ENCODE results near the gene KCNH1.
"Not testable (repeated sequence)": the region's sequence is repeated elsewhere in the genome, so short reads cannot be mapped to it uniquely, and the experiment has no call there.

DNA sequence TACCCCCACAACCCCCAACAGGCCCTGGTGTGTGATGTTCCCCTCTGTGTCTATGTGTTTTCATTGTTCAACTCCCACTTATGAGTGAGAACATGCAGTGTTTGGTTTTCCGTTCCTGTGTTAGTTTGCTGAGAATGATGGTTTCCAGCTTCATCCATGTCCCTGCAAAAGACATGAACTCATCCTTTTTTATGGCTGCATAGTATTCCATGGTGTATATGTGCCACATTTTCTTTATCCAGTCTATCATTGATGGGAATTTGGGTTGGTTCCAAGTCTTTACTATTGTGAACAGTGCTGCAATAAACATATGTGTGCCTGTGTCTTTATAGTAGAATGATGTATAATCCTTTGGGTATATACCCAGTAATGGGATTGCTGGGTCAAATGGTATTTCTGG, 122.8 kb downstream of the KCNH1 start:
- TF ChIP-seq, protein P1, sequence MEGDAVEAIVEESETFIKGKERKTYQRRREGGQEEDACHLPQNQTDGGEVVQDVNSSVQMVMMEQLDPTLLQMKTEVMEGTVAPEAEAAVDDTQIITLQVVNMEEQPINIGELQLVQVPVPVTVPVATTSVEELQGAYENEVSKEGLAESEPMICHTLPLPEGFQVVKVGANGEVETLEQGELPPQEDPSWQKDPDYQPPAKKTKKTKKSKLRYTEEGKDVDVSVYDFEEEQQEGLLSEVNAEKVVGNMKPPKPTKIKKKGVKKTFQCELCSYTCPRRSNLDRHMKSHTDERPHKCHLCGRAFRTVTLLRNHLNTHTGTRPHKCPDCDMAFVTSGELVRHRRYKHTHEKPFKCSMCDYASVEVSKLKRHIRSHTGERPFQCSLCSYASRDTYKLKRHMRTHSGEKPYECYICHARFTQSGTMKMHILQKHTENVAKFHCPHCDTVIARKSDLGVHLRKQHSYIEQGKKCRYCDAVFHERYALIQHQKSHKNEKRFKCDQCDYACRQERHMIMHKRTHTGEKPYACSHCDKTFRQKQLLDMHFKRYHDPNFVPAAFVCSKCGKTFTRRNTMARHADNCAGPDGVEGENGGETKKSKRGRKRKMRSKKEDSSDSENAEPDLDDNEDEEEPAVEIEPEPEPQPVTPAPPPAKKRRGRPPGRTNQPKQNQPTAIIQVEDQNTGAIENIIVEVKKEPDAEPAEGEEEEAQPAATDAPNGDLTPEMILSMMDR (conservative IDR thresholded peaks at IDR 0.05), result not testable (repeated sequence)
- not testable (repeated sequence) for TF ChIP-seq ZFX (IDR thresholded peaks at IDR 0.05)
